ENCODE results near the gene IL17RC. TPM values are rescaled to one million over a fixed set of nuclear protein-coding genes. Genes with fewer than 3 reads are reported as not detected.
"Not testable (repeated sequence)": the region's sequence is repeated elsewhere in the genome, so short reads cannot be mapped to it uniquely, and the experiment has no call there.

The IL17RC gene
- total RNA-seq: 16.9 and 25.3 TPM in 2 replicates

GRCh38 chr3:9916734-9917680 lies at the start of gene IL17RC:
IL17RC (plus strand) TSS chr3:9917098; CDS start chr3:9917316, 218 bp downstream.
- DNase-seq (ENCODE audit: low read depth in 2 of 2): peak; percentile 39 to 80

DNA sequence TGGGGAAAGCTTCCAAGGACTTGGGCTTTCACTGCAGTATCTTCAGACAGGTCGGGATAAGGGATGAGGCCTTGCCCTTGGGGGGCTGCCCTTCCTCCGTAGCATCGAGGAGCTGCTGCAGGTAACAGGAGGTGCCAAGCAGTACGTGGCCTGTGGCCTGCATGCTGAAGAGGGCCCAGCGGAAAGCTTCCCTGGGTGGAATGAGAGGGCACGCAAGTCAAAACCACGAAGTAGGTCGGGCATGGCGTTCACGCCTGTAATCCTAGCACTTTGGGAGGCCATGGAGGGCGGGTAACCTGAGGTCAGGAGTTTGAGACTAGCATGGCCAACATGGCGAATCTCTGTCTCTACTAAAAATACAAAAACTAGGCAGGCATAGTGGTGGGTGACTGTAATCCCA lies 49.8 kb upstream of the IL17RC start:
- no peak for DNase-seq (ENCODE audit: low read depth in 2 of 2)

DNA sequence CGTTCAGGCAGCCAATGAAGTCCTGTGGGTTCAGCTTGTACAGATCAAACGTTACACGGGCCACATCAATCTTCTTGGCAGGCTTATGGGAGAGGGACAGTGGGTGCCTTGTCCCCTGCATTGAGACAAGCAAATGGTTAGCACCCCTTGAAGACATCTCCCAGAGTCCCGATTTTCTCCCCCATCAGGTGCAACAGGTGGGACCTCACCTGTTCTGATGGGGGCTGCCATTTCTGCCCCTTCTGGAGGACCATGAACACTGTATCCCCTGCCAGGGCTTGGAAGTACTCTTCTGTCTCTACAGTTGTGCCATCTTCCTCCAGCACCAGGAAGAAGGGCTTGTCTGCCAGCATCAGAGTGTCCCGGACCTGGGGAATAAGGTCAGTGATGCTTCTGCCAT lies 46.9 kb upstream of the IL17RC start:
- DNase-seq (ENCODE audit: low read depth in 2 of 2): no peak

DNA sequence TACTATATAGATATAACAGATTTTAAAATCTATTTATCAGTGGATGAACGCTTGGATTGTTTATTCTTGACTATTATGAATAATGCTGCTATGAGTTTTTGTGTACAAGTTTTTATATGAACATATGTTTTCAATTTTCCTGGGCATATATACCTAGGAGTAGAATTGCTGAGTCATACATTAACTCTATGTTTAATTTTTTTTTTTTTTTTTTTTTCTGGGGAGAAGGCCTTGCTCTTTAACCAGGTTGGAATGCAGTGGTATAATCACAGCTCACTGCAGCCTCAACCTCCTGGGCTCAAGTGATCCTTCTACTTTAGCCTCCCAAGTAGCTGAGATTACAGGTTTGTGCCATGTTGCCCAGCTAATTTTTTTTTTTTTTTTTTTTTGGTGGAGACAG lies 45.9 kb upstream of the IL17RC start:
- DNase-seq (ENCODE audit: low read depth in 2 of 2): no peak

DNA sequence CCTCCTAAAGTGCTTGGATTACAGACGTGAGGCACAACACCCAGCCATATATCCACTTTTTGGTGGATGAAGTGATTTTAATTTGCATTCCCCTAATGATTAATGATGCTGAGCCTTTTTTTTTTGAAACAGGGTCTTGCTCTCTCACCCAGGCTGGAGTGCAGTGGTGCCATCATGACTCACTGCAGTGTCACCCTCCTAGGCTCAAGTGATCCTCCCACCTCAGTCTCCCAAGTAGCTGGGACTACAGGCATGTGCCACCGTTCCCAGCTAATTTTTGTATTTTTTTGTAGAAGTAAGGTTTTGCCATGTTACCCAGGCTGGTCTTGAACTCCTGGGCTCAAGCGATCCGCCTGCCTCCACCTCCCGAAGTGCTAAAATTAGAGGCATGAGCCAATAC lies 44.8 kb upstream of the IL17RC start:
- not testable (repeated sequence) for DNase-seq (ENCODE audit: low read depth in 2 of 2)

GRCh38 chr3:9875448-9875847 lies 41.5 kb upstream of the IL17RC start:
- no peak for DNase-seq (ENCODE audit: low read depth in 2 of 2)

- DNase-seq (ENCODE audit: low read depth in 2 of 2): not testable (repeated sequence)
Observed at GRCh38 chr3:9876255-9876654, 40.6 kb upstream of the IL17RC start.

- no peak for DNase-seq (ENCODE audit: low read depth in 2 of 2)
Observed at GRCh38 chr3:9876991-9877390, 39.9 kb upstream of the IL17RC start.

DNA sequence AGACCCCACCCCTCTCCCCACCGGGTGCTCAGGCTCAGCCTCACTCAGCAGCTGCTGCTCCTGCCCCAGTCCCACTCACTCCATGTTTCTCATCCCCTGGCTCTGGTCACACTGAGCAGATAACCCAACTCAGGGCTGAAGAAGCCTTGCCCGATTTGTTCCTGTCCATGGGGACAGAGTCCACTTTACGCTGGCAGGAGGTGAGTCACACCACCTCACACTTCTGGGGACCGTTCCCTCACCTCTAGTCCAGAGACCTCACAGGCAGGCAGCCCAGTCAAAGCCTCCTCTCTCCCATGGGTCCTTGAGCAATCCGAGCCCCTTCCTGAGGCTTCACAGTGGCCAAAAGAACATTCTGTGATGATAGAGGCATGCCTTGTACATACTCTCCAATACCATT lies 38.2 kb upstream of the IL17RC start:
- DNase-seq (ENCODE audit: low read depth in 2 of 2): no peak

- DNase-seq (ENCODE audit: low read depth in 2 of 2): no peak
Observed at GRCh38 chr3:9879830-9880549, 36.9 kb upstream of the IL17RC start, which contains the start of gene CIDEC. CIDEC (minus strand) TSS chr3:9880253; CDS start chr3:9878486, 1,767 bp downstream.

GRCh38 chr3:9881441-9881840 lies 35.5 kb upstream of the IL17RC start:
- DNase-seq (ENCODE audit: low read depth in 2 of 2): no peak

- DNase-seq (ENCODE audit: low read depth in 2 of 2): no peak
Observed at GRCh38 chr3:9883706-9884554, 33.0 kb upstream of the IL17RC start.

DNA sequence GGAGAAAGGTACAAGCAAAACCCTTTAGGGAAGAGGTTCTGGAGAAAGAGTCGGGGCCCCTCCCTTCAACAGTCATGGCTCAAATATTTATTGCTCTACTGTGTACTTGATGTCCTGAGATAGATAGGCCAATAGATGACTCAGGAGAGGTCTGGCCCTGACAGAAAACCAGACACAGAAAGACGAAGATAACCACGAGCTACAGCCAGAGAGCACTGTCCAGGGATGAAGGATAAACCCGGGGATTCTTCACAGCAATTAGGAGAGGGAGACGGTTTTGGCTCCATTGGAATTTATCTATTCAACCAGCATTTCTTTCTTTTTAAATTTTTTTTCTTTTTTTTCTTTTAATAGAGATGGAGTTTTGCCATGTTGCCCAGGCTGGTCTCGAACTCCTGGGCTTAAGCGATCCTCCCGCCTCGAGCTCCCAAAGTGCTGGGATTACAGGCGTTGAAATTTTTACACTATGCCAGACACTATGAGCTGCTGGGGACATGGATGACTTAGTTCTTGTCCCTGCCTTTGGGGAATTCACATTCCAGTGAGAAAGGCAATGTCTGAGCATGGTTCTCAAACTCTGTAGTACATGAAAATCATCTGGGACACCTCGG lies 32.2 kb upstream of the IL17RC start:
- peak in 1 of 2 donors; percentile 25 for DNase-seq (ENCODE audit: low read depth in 2 of 2)

DNA sequence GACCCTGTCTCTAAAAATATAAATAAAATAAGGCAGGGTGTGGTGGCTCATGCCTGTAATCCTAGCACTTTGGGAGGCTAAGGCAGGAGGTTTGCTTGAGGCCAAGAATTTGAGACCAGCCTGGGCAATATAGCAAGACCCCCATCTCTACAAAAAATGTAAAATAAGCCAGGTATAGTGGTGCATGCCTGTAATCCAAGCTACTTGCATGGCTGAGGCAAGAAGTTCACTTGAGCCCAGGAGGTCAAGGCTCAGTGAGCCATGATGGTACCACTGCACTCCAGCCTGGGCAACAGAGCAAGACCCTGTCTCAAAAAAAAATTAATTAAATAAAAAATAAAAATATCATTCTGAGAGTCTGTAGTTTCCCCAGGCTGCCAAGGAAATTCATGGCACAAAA lies 30.6 kb upstream of the IL17RC start:
- DNase-seq (ENCODE audit: low read depth in 2 of 2): no peak

GRCh38 chr3:9887480-9887879 lies 29.4 kb upstream of the IL17RC start:
- no peak for DNase-seq (ENCODE audit: low read depth in 2 of 2)

- DNase-seq (ENCODE audit: low read depth in 2 of 2): no peak
Observed at GRCh38 chr3:9888540-9888939, 28.4 kb upstream of the IL17RC start.

GRCh38 chr3:9889405-9889804 lies 27.5 kb upstream of the IL17RC start:
- DNase-seq (ENCODE audit: low read depth in 2 of 2): no peak

GRCh38 chr3:9890249-9891071 lies 26.4 kb upstream of the IL17RC start, which contains the start of gene JAGN1:
JAGN1 (plus strand) TSS chr3:9890610; CDS start chr3:9890723, 113 bp downstream.
- peak; percentile 68 to 92 for DNase-seq (ENCODE audit: low read depth in 2 of 2)

GRCh38 chr3:9891072-9891622 lies 25.8 kb upstream of the IL17RC start:
- no peak for DNase-seq (ENCODE audit: low read depth in 2 of 2)

DNA sequence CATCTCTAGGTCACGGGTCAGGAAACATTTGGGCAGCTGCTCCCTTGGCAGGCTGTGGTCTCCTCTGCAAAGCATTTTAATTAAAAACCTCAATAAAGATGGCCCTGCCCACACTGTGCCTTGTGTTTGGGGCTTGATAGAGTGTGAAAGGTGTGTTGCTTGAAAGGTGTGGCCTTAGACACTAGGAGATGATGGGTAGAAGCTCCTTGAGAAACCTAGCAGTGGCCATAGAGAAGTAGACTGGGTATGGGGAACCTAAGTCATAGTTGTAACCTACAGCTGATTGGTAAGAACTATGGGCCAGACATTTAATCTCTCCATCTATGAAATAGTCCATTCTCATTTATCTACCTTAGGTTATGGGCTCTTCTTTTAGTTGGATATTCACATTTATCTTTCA lies 23.2 kb upstream of the IL17RC start:
- DNase-seq (ENCODE audit: low read depth in 2 of 2): no peak
